T-helper 1 cell treated with Interleukin-12 subunit alpha and Interleukin-12 subunit beta and Interleukin-4 antibody, amounts not matched to agents 30 ng/mL and 1 ng/mL, for 36 hours (primary cell): ENCODE data around the gene RTL1. TPM values are rescaled to one million over a fixed set of nuclear protein-coding genes. Genes with fewer than 3 reads are reported as not detected.

Experiments
- intact Hi-C: fragments of 100-400 bp; cut with micrococcal nuclease; formaldehyde crosslinking; loops from one replicate; pipeline ENCODE4 v1.15.1; 2024
- total RNA-seq: library from RNA; stranded (reverse); gene quantifications from 2 replicates; pipeline ENCODE4 v1.2.3, GENCODE V29; 2022

Gene RTL1
- total RNA-seq, 1 donor from 2014 or later, result not detected

DNA sequence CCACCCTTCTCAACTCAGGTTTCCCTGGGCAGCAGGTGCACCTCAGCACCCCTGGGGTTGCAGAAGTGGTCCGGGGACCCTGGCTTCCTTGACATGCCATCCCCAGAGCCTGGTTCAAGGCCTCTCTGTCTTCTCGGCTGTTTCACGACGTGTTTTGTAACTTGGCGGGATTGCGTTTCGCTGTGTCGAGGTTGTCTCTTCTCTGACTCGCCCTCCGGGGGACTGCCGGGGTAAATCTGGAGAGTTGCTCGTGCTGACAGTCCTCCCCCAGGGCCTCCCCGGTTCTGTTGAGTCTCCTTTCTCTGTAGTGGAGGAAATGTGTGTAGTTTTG, 52.0 kb downstream of the RTL1 start:
- intact Hi-C loops, result loop anchor here (2.0 kb wide), 1 partner anchor 385 kb away; no protein-coding TSS in a partner anchor

DNA sequence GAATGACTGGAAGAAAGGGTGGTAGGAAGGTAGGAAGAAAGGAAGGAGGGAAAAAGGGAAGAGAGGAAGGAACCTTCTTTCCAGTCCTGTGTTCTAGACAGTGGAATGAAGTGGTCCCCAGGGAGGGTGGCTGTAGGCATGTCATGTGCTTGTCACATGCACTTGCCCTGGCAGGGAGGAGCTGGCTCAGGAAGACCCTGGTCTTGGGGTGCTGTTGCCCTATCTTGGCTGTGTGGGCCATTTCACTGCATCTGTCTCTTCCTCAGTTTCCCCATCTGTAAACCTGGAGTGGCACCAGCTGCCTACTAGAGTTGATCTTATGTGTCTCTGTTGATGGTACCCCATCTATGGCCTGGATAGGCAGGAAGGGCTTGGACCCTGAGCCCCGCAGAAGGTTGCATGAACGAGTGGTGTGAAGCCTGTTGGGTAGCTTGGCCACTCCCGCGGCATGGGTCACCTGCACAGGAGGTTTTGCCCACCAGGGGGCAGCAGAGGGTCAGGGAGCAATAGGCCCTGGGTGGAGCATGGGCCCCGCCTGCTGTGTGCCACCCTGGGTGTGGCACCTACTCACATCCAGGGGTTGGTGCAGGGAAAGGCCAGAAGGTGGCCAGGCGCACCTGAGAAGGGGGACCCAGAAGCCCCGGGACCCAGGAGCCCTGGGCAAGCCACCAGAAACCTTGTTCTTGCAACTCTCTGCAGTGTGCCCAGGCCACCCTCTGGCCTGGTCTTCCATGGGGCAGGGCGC, 52.5 kb downstream of the RTL1 start:
- intact Hi-C loops, result loop anchor here (1.0 to 2.0 kb wide), 2 partner anchors 386 to 814 kb away; no protein-coding TSS in a partner anchor

DNA sequence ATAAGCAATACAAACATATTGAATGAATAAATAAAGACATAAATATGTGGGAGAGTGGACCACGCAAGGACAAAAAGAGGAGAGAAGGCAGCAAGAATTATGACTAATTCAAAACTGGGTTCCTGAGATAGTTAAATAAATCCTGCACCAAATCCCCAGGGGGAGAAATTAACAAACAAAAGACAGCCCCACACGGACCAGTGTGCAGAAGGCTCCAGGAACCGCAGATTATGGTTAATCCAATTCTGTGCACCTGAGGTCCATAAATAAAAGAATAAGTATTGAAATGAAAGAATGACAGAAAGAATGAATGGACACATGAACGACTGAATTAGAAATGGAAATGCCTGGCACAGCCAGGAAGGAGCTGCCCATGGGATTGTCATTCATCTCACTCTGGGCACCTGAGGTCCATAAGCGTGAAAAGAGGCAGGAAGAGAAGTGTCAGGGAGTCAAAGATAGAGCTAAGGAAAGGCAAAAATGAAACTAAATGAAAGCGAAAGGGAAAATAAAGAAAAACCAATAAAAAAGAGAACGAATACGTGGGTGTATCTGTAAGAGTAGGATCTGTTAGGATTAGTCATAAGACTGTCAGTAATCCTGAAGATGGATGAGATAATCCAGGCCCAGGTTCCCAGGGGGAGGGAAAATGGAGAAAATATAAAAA, 54.3 kb downstream of the RTL1 start:
- intact Hi-C loops, result no loop called here

DNA sequence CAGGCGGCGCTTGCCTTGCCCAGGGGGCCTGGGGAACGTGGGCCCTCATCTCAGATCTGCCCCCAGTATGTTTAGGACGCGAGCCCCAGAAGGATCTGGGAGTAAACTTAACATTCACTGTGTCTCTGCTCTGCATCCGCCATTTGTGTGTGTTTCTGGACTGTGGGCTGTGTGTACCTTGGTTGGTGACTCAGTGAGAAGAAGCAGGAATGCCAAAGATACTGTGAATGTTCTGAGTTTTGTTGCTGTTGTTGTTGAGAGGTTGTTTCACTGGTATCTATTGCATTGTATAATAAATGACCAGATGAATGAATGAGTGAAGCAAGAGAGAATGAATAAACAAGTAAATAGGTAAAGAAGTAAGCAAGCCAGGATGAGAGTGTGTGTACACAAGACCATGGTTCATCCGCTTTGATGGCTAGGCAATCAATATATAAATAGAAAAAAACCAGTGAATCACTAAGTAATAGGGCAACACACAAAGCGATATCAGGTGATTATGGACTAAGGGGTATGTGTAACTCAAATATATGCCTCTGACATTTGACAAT, 57.1 kb downstream of the RTL1 start:
- intact Hi-C loops, result no loop called here

DNA sequence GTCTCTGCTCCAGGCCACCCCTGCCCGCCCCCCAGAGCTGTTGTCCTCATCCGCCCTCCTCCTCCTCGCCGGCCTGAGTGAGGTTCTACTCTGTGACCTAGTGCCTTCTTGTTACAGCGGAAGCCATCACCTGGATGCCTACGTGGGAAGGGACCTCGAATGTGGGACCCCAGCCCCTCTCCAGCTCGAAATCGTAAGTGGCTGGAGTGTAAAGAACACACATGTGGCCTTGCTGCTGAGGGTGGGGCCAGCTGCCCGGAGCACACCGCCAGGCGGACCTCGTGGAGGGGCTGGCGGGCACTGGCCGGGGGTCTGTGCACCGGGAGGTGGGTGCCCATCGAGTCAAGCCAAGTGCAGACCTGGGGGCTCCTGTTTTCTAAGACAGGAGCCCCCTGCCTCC, 58.2 kb downstream of the RTL1 start:
- intact Hi-C loops, result no loop called here

DNA sequence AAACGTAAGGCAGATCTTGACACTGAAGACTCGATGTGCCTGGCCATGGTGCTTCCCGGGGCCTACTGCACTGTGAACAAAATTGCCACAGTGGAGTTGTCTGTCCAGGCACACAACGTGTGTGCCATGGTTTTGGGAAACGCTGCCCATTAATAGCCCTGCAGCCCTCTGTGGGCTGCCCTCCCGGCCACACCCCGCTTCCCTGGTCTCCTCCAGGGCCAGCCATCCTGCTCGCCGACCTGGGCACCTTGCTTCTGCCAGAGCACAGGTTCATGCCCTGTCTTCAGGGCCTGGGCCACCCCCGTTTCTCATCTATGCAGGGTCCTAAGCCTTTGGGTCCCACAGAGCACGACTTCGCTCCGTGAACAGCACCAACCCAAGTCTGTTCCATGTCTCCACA, 58.7 kb downstream of the RTL1 start:
- intact Hi-C loops, result no loop called here

DNA sequence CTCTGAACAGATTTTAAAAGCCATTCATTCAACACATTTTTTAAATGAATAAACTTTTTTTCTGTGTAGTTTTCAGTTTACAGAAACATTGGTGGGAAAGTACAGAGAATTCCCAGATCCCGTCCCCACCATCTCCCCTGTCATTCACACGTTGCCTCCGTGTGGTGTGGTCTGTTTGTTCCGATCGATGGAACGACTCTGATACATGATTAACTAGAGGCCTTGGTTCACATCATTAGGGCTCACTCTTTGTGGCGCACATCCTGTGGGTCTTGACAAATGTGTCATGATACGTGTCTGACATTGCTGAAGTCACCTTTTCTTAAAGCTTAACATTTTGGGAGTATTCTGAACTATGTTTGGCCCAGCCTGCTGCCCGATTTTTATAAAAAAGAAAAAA, 59.1 kb downstream of the RTL1 start:
- intact Hi-C loops, result no loop called here

DNA sequence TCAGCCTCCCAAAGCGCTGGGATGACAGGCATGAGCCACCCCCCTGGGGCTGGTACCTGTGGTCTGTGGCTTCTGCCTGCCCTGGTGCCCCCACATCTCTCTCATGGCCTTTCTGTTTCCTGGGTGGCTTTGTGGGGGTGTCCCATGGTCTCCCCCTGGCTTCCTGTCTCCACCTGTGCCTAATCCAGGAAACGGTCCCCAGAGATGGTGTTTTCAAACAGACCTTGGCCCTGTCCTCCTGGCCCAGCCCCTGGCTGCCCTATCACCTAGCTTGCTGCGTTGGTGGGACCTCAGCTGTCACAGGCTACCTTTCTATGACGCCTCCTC, 59.5 kb downstream of the RTL1 start:
- intact Hi-C loops, result no loop called here

DNA sequence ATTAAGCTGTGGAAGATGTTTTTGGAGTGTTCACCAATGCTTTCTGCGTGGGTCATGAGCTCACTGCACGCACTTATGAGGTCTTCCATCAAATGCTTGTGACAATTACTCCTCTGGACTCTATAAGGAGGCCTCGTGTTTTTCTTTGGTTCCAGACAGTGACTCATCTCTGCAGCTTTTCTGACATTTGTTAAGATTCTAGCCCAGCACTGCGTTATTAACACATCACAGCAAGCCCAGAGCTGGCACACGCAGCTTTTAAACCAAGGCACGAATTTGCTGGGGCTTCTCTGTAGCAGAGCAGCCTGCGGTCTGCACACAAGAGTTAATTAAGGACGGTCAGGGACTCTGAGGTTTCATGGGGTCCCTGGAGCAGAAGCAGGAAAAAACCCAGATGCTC, 60.7 kb downstream of the RTL1 start:
- intact Hi-C loops, result no loop called here

DNA sequence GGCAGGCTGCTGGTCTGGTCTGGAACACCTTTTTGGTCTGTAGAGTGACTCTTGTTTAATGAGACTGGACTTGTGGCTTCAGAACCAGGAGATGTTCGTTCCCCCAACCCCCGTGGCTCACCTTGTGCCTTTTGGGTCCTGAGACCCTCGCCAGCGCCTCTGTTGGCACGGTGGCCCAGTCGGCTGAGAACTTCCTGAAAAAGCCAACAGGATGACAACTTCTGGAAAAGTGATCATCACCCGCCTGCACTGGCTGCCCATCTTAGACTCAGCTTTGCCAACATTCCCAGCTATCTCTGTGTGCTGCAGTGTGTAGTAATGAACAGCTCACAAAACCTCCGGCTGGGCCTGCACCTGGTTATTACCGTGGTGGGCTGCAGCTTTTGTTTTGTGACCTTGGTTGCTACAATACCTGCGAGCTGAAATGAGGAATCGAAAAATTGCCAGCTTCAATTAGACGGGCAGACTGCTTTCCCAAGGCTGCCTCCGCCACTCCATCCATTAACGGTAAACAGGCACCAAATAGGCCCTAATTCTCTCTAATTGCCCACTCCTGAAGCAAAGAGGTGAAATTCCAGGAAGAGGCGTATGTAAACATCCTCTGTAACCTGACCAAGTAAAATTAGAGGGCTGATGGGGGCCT, 61.6 kb downstream of the RTL1 start:
- intact Hi-C loops, result no loop called here

DNA sequence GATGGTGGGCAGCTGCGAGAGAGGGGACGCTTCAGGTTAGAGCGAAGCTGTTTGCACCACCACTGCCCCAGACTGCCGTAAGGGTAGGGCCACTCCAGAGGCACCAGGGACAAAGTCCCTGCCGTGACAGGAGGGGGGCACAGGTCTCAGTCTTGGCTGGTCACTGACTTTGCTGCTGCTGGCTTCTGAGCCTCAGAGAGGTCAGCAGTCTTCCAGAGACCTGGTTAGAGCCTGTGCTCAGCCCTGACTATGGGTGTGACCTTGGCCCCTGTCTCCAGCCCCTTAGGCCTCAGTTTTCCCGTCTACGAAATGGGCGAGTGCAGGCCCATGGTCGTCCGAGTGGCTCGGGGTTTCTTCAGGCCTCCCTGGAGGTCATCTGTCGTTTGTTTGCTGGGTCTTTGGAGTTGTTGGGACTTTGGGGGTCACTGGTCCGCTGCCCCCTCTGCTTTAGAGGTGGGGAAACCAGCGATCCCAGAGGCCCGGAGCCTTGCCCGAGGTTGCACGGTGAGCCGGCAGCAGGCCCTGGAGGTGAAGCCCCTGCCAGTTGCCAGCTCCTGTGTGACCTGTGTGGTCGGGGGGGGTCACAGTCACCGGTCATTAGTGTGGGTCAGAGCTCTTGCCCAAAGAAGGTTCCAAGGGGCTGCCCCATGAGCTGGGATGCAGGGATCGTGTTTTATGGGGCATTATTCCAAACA, 62.3 kb downstream of the RTL1 start:
- intact Hi-C loops, result no loop called here

DNA sequence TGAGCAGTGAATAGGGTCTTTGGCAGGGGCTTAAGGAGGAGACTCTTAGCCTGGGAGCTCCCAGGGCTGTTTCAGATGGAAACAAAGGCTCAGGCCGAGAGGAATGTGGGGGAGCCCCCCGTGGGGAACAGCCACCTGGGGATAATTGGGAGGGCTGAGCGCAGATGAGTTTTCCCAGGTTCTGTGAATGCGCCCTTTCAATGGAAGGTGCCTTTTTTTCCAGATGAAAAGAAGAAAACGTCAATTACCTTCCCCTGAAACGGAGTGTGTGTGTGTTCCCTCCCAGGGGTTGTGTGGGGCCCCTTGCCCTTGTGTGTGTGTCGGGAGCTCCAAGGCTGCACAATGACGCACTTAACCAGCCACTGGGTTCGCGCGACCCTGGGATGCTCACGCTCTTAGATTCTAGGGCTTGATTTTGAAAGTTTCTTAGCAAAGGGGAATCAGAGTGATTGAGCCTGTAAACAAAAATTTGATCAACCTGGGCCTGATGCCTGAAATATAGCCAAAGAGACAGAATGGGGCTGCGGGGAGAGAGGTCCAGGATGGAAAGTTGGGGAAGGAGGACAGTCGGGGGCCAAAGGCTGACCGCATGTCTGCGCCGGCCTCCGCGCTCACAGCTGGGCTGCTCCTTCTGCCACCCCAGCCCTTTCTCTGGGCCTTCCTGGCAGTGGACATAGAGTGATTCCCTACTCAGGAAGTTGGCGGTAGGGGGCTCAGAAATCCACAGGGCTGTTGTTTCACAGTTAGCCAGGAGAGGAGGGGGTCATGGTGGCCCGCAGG, 63.0 kb downstream of the RTL1 start:
- intact Hi-C loops, result no loop called here

DNA sequence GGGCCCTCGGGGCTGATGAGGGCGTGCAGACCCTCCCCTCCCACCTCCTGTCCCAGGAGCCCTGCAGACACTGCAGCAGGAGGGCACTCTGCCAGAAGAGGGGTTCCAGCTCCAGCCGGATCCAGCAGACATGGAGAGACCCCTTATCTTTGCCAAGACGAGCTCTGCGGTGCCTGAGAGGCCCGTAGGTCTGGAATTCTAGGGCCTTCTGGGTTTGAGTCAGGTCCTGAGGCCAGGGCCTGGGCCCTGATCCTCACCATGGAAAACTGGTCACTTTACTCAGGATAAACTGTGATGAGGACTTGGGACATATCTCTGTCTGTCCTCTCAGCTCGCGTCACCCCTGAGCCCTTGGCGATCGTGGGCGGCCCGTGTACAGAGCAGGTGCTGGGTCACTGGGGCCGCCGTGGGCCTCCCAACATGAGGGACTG, 63.8 kb downstream of the RTL1 start:
- intact Hi-C loops, result no loop called here

DNA sequence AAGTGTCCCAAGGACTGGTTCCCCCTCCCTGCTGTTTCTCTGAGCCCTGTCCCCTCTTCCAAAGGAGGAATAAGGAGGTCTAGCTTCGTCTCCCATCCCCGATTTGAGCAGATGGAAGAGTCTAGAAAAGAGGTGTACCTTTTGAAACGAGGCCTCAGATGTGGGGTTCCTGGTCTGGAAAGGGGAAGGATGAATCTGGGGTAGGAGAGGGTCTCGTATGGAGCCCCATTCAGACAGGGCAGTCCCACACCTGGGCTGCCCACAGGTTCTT, 64.3 kb downstream of the RTL1 start:
- intact Hi-C loops, result no loop called here

DNA sequence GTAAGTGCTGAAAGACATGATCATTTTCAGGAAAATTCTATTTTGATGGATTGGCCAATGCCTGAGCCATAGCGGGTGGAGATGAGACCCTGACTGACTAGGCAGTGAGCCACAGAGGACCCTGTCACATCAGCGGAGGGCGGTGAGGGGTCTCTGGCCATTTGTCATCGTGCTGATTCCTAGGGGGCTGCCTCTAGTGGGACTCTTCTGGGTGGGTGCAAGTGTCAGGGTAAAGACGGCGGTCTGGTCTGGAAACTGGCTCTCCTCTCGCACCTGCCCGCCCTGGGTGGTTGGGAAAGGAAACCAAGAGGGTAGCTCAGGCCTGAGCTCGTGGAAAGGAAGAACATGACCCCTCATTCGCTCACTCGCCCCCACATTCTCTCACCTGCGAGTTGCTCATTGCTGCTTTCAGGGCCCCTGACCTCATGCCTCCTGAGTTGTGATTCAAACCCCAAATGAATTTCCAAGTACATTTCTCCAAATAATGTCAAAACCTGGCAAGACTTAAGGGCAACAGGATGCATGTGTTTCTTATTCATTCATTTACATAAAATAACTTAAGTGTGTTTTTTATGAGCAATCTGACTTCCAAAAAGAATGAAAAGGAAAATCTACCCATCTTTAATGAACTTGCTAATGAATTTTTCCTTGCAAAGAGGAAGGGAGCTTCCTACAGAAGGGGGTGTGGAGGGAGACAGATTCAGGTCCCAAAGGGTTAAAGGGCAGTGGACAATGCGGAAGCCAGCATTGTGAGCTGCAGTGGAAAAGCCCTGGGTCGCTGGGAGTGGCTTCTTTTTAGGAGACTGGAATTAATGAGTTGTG, 64.8 kb downstream of the RTL1 start:
- intact Hi-C loops, result no loop called here

DNA sequence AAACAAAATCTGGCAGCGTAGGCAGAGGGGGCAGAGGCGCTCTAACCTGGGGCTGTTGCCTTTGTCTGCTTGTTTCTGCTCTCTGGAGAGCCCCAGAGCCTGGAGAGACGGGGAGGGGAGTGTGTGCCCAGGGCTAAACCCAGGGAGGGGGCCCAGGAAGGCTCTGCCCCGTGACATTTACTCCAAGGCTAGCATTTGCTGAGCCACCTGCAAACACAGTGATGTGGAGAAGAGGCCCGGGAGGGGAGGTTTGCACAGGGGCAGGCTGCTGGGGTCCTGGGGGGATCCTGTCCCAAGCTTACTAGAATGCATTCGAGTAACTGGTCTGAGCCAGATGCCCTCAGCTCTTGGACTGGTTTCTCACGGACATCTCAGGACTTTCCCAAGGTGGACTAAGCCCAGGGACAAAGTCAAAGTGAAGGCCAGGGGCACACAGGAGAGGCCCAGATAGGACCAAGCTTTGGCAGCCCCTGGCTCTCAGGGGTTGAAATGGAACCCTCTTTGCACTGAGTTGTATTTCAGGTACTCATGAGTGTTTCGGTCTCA, 65.6 kb downstream of the RTL1 start:
- intact Hi-C loops, result no loop called here

DNA sequence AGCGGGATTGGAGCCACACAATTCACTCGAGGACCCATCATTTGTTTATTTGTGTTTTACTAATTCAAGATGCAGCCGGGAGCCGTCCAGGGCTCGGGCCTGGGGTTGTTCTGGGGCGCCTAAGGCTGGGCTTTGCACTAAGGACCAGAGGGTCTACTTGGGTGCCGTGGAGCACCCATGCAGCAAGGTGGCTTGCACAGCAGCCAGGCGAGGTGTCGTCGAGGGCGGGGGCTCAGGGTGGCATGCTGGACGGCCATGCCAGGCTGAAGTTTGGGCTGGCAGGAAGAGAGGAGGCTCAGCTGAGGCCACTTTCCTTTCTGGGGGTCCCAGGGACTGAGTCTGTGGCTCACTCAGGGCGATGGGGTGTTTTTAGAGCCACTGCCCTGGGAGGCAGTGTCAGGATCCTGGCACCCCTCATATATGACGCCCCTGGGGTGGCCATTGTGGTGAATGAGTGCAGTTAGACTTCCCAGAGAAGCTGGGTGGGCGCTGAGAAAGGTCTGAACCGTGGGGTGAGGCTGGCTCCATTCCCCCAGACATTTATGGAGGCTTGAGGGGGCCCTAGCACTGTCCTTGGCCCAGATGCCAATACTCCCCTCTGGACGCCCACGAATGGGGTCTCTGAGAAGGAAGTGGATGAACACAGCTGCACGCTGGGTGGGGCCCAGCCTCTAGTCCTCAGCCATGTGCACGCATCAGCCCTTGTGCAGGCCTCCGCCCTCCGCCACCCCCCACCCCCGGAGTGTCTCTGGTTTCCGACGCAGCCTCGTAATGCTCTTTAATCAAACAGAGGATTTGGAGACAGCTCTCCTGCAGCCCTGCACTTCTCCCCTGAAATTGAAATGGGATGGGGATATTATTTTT, 66.3 kb downstream of the RTL1 start:
- intact Hi-C loops, result no loop called here

DNA sequence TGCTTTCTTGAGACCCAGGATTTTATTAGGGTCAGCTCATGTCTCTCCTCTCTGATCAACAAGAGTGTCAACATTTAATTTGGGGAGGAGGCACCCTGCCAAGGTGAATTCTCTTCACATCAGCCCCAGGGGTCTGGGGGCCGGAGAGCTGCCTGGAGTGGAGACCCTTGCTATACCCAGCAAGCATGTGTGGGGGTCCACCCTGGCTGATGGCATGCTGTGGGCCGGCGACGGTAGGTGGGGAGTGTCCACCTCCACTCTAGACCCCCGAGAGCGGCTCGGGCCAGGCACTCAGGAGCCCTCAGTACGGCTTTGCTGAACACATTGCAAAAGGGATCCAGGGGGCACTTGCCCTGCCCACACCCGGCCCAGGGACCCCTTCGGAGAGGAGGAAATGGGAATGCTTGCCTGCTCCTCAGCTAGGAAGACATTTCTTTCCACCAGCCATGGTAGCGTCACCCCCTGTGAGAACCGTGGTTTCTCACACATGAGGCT, 67.2 kb downstream of the RTL1 start:
- intact Hi-C loops, result no loop called here
